Stimulated activated CD8-positive, alpha-beta memory T cell treated with anti-CD3 and anti-CD28 coated beads, Interleukin-12 subunit alpha, Interleukin-12 subunit beta, amount 100 ng/mL, for 4 hours (primary cell): ENCODE data around the gene NOXRED1.

Experiments used
- DNase-seq: peaks from one replicate; pipeline ENCODE4 v3.0.0-alpha.2; 2020; ENCODE audit warnings: low read depth

NOXRED1 gene

GRCh38 chr14:77409131-77409533, 14.2 kb downstream of the NOXRED1 start:
- DNase-seq = no peak

DNA sequence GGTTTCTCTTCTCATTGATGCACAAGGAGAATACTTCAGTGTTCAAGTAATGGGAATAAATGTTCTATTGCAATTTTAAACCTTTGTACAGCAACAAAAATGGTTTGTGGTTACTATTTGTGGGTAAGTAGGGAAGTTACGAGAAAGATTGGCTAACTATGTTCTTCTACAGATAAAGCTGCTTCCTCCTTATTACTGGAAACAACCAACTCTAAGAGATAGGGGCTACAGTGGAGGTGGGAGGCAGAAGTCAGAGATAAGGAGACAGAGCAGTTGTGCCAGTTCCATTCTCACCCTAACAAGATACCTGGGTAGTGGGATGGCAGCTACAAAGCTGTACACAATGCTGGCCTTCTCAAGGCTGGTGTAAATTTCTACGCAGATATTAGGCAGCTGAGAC, 16.2 kb downstream of the NOXRED1 start:
- DNase-seq = no peak

GRCh38 chr14:77406718-77407117, 16.6 kb downstream of the NOXRED1 start:
- DNase-seq = no peak

DNA sequence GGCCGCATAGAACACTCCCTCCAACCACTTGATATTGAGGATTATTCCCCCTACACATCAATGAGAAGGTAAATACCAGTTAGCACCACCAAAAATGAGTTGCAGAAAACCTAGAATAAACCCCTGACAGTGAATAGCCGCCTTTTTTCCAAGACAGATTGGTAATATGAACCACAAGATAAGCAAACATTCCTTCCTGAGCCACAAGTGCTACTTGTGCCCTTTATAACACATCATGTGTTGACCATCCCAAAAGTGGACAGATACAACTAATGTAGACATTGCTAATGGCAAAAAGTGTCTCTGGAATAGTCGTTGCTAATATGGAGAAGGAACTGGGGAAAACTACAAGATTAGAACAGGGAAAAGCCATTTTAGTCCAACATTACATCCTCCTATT, 17.2 kb downstream of the NOXRED1 start:
- DNase-seq = no peak

- DNase-seq = no peak
Measured at GRCh38 chr14:77403768-77404167, 19.6 kb downstream of the NOXRED1 start.

- DNase-seq = no peak
Measured at GRCh38 chr14:77400216-77400615, 23.1 kb downstream of the NOXRED1 start.

GRCh38 chr14:77390188-77390587, 33.1 kb downstream of the NOXRED1 start:
- DNase-seq = no peak

- DNase-seq = no peak
Measured at GRCh38 chr14:77378701-77379100, 44.6 kb downstream of the NOXRED1 start.

GRCh38 chr14:77377502-77377844, 45.9 kb downstream of the NOXRED1 start:
- DNase-seq = no peak

GRCh38 chr14:77376771-77377501, 46.4 kb downstream of the NOXRED1 start, which contains the start of the genes SAMD15 and TMED8:
SAMD15 (plus strand) TSS chr14:77377379; CDS start chr14:77377419, 40 bp downstream.
TMED8 (minus strand) TSS chr14:77377094; CDS start chr14:77377053, 41 bp downstream.
- DNase-seq = peak; percentile 76

- DNase-seq = no peak
Measured at GRCh38 chr14:77375973-77376770, 47.2 kb downstream of the NOXRED1 start.

- no peak for DNase-seq
Measured at GRCh38 chr14:77375164-77375950, 48.0 kb downstream of the NOXRED1 start.

DNA sequence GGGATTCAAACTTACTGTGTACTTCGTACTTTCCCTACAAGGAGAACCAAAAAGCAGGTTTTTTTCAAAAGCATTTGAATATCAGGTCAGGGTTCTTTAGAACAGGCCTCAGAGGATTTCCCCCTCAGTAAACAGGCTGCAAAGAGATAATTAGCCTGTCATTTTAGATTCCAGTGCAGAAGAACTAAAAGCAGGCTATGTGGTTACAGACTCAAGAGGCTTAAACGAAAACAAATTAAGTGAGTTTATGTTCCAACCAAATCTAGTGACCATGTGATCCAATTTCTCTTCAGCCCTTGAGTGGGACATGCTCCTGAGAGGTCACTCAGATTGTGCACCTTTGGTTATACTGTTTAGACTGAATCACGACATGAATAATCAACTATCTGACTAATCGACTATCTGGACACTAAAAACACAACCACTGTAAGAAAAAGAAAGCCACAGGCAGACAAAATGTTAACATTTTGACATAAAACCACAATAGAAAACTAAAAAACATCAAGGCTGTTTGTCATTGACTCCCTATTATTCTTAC, 51.0 kb downstream of the NOXRED1 start:
- no peak for DNase-seq

GRCh38 chr14:77369285-77369684, 54.0 kb downstream of the NOXRED1 start:
- no peak for DNase-seq

- no peak for DNase-seq
Measured at GRCh38 chr14:77364146-77364545, 59.2 kb downstream of the NOXRED1 start.

DNA sequence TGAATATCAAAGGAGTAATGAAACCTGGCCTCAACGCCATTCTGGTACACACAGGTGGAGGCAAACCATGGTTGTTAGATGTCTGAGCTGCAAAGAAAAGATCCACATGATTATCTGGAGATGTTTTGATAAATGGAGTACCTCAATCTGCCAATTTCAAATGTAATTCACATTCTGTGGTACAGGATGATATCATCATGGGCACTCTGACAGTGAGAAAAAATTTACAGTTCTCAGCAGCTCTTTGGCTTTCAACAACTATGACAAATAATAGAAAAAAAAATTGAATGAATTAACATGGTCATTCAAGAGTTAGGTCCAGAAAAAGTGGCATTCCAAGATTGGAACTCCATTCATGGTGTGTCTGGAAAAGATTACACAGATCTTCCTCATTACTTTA, 63.7 kb downstream of the NOXRED1 start:
- DNase-seq = no peak

- no peak for DNase-seq
Measured at GRCh38 chr14:77356899-77357298, 66.4 kb downstream of the NOXRED1 start.

- DNase-seq = no peak
Measured at GRCh38 chr14:77355811-77356210, 67.5 kb downstream of the NOXRED1 start.

DNA sequence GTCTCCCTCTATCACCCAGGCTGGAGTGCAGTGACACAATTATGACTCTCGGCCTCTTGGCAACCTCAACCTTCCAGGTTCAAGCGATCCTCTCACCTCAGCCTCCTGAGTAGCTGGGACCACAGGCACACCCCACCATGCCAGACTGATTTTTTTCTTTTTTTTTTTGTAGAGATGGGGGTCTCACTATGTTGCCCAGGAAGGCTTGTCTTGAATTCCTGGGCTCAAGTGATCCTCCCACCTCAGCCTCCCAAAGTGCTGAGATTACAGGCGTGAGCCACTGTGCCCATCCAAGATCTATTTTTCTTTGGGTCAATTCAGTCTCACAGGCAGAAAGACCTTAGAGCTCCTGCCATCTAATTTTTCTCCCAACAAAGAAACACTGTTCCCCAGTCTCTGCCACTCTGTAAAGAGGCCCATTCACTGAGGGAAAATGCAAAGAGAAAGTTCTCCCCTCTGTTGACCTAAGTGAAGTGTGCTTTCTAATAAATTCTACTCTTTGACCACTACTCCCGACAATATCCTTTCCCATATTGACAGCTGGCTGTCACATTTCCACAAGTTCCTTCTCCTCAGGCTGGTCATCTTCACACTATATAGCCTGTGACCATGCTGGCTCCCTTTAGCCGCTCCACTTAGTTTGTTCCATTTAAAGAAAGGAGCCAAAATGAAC, 69.7 kb downstream of the NOXRED1 start:
- no peak for DNase-seq

- no peak for DNase-seq
Measured at GRCh38 chr14:77347751-77348150, 75.6 kb downstream of the NOXRED1 start.

DNA sequence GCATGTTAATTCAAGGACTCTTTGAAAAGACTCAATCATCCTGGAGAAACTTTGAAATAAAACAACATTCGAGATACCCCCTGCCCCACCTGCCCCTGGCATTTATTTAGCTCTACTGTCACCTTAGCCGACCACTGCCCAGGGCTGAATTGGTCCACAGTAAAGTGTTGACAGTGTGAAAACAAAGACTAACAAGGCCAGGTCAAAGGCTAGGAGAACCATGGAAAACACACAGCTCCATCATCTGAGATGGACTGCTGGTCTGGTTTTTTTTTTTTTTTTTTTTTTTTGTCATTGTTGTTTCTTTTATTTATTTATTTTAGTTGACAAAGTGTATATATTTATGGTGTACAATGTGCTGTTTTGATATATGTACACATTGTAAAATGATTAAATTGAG, 76.8 kb downstream of the NOXRED1 start:
- DNase-seq = no peak
